ENCODE data around the gene ZNF221. TPM values are rescaled to one million over a fixed set of nuclear protein-coding genes. Genes with fewer than 3 reads are reported as not detected.

The ZNF221 gene
- total RNA-seq = 1 to 10 TPM; 1.9 to 5.8 (median 1.9) TPM
- long read RNA-seq, donor 1 = 0 reads
- long read RNA-seq, donor 2, partial matches to known transcripts = 0 of 2 reads
- long read RNA-seq, donor 2, other reads (novel, unspliced or antisense) = 1 of 2 reads

- DNase-seq (peak; percentile 86 to 96 (median 86)), ATAC-seq (peak; percentile 100)
- Histone ChIP-seq H3K36me3 (ENCODE audit: low read depth) (no peaks in the 10 kb centered on the region), H3K9me3 (peaks cover 34% of the 10 kb centered on the region), H3K4me1 (ENCODE audit: low read depth) (peaks cover 3% of the 10 kb centered on the region), H3K4me3 (peak within 1 kb of the TSS; percentile 23)
- intact Hi-C loops (cut with DNase I, micrococcal nuclease) = no loop called here
- TF ChIP-seq CTCF (IDR thresholded peaks at IDR 0.05) = peak; percentile 18
Observed at GRCh38 chr19:43950834-43951645, at the start of gene ZNF221. Gene ZNF221 (plus strand): TSS chr19:43951228. CDS start chr19:43962727, 11,499 bp downstream.

- H3K4me3 ChIP-seq = no peak overlapping the region
- ATAC-seq (peak; percentile 98), DNase-seq (peak; percentile 64 to 92 (median 77))
- H3K4me1 ChIP-seq (ENCODE audit: low read depth) = no peaks in the 10 kb centered on the region
- H3K9me3 ChIP-seq = peaks cover 62% of the 10 kb centered on the region
- intact Hi-C loops (cut with DNase I, micrococcal nuclease) = no loop called here
- no peak for TF ChIP-seq CTCF (IDR thresholded peaks at IDR 0.05)
- H3K36me3 ChIP-seq (ENCODE audit: low read depth) = no peaks in the 10 kb centered on the region
Observed at GRCh38 chr19:43901395-43902390, 49.3 kb upstream of the ZNF221 start.

GRCh38 chr19:43902399-43902798, 48.6 kb upstream of the ZNF221 start:
- Histone ChIP-seq H3K4me3 (no peak overlapping the region), H3K9me3 (peaks cover 62% of the 10 kb centered on the region), H3K4me1 (ENCODE audit: low read depth) (no peaks in the 10 kb centered on the region), H3K36me3 (ENCODE audit: low read depth) (no peaks in the 10 kb centered on the region)
- intact Hi-C loops (cut with DNase I, micrococcal nuclease) = no loop called here
- TF ChIP-seq CTCF (IDR thresholded peaks at IDR 0.05) = no peak
- DNase-seq (no peak), ATAC-seq (no peak)

GRCh38 chr19:43905897-43906296, 45.1 kb upstream of the ZNF221 start:
- Histone ChIP-seq H3K36me3 (ENCODE audit: low read depth) (no peaks in the 10 kb centered on the region), H3K9me3 (peaks cover 76% of the 10 kb centered on the region), H3K4me3 (no peak overlapping the region), H3K4me1 (ENCODE audit: low read depth) (no peaks in the 10 kb centered on the region)
- intact Hi-C loops (cut with DNase I, micrococcal nuclease) = no loop called here
- TF ChIP-seq CTCF (IDR thresholded peaks at IDR 0.05) = no peak
- ATAC-seq (no peak), DNase-seq (no peak)

- intact Hi-C loops (cut with DNase I, micrococcal nuclease) = no loop called here
- no peak for DNase-seq
- TF ChIP-seq CTCF (IDR thresholded peaks at IDR 0.05) = no peak
- H3K4me1 ChIP-seq (ENCODE audit: low read depth) = no peaks in the 10 kb centered on the region
- H3K36me3 ChIP-seq (ENCODE audit: low read depth) = no peaks in the 10 kb centered on the region
- no peak overlapping the region for H3K4me3 ChIP-seq
- H3K9me3 ChIP-seq = peaks cover 84% of the 10 kb centered on the region
- ATAC-seq = no peak
Observed at GRCh38 chr19:43906774-43907173, 44.3 kb upstream of the ZNF221 start.
